Measurements from ENCODE around the gene S100A12. TPM values are rescaled to one million over a fixed set of nuclear protein-coding genes. Genes with fewer than 3 reads are reported as not detected.
A peak's percentile ranks its signal among the peaks of the same experiment; 100 is the strongest.

Gene S100A12
- total and polyA plus RNA-seq, 3 experiments from 2014 or later, result not detected

DNA sequence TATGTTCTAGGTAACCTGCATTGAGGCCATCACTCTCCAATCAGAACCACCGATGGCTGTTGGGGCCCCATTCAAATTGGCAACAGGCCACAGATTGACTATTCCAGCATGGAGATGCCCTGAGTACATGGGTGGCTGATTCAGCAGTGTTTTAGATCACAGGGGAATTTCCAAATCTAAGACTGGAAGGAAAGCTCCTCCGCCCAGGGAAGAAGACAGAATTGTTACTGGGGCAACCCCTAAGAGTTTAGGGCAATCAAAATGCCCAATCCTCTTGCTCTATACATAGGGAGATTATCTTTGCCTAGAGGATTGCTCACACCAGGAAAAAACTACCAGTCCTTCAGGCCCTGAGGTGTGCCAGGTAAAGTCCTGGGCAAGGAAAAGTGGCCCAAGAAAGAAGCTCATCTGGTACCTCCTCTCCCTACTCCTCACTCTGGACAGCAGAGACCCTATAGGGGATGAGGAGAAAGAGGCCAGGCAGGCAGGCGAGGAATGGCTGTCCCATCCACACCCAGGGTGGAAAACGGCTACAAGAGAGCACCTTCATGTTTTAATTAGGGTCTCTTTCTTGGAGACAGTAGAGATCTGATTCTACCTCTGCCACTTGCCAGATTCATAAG is 9.6 kb upstream of the S100A12 start:
- H3K27me3 ChIP-seq (ENCODE audit: insufficient read depth, low read length, poor library complexity, severe bottlenecking), result no peaks in the 10 kb centered on the region
- H3K36me3 Mint-ChIP-seq, result peaks cover 0 to 10% (median 1%) of the 10 kb centered on the region in 3 donors
- H3K27me3 Mint-ChIP-seq, result peaks cover 7 to 40% of the 10 kb centered on the region in 2 donors
- DNase-seq, result no peak
- peaks cover 2 to 18% (median 15%) of the 10 kb centered on the region in 5 donors for H3K9me3 Mint-ChIP-seq
- no peaks in the 10 kb centered on the region for H3K4me1 Mint-ChIP-seq
- H3K4me1 ChIP-seq (ENCODE audit: insufficient read depth, low read length), result no peaks in the 10 kb centered on the region
- CTCF ChIA-PET, result no interaction called here
- peaks cover 6% of the 10 kb centered on the region for H3K9me3 ChIP-seq (ENCODE audit: low read length)
- H3K27ac Mint-ChIP-seq, result no peak overlapping the region
- H3K36me3 ChIP-seq (ENCODE audit: insufficient read depth, low read length), result no peaks in the 10 kb centered on the region
- H3K4me3 Mint-ChIP-seq, result no peak overlapping the region
- no peak overlapping the region for H3K4me3 ChIP-seq (ENCODE audit: low read length)
- POLR2A ChIA-PET, result no interaction called here
- no peak overlapping the region for H3K27ac ChIP-seq (ENCODE audit: low read depth, low read length)

DNA sequence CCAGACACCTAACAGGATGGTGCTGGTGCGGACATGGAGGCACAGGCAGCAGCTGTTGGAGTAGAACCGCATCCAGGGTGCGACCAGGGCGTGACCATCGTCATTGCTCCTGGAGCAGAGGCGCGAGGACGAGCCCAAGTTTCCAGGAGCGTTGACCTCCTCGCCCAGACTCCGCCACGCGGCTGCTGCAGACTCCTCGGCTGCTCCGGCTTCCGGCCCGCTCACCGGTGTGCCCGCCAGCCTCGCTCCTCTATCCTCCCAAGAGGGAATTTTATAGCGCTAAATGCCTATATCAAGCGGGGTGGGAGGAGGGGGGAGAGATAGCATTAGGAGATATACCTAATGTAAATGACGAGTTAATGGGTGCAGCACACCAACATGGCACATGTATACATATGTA is 5.3 kb upstream of the S100A12 start:
- H3K4me3 Mint-ChIP-seq, result no peak overlapping the region
- peaks cover 19 to 65% of the 10 kb centered on the region in 2 donors for H3K27me3 Mint-ChIP-seq
- H3K36me3 Mint-ChIP-seq, result peaks cover 0 to 10% (median 0%) of the 10 kb centered on the region in 3 donors
- Histone ChIP-seq H3K27me3 (ENCODE audit: insufficient read depth, low read length, poor library complexity, severe bottlenecking) (no peaks in the 10 kb centered on the region), H3K27ac (ENCODE audit: low read depth, low read length) (no peak overlapping the region), H3K4me3 (ENCODE audit: low read length) (no peak overlapping the region), H3K9me3 (ENCODE audit: low read length) (peaks cover 6% of the 10 kb centered on the region), H3K36me3 (ENCODE audit: insufficient read depth, low read length) (no peaks in the 10 kb centered on the region), H3K4me1 (ENCODE audit: insufficient read depth, low read length) (no peaks in the 10 kb centered on the region)
- no peaks in the 10 kb centered on the region for H3K4me1 Mint-ChIP-seq
- peaks cover 2 to 18% (median 18%) of the 10 kb centered on the region in 5 donors for H3K9me3 Mint-ChIP-seq
- H3K27ac Mint-ChIP-seq, result no peak overlapping the region
- DNase-seq, result no peak
- POLR2A ChIA-PET, result no interaction called here
- CTCF ChIA-PET, result no interaction called here

DNA sequence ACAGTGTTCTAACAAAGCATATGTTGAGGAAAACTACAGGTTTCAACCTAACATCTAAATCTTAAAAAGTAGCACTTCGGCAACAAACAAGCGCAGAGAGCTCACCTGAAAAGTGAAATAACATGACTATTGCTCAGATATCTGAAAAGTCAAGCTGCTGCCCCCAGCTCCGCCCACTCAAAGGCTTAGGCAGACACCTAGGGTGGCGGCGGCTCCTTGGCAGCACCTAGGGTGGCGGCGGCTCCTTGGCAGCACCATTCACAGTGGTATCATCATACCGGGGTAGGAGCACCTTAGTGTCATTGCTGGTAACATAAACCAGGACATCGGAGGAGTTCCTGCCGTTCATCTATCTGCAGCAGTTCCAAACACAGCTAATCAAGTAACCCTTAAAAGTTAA is 4.2 kb upstream of the S100A12 start:
- Histone ChIP-seq H3K4me3 (ENCODE audit: low read length) (no peak overlapping the region), H3K27me3 (ENCODE audit: insufficient read depth, low read length, poor library complexity, severe bottlenecking) (peaks cover 5% of the 10 kb centered on the region), H3K4me1 (ENCODE audit: insufficient read depth, low read length) (no peaks in the 10 kb centered on the region), H3K9me3 (ENCODE audit: low read length) (peaks cover 6% of the 10 kb centered on the region), H3K27ac (ENCODE audit: low read depth, low read length) (no peak overlapping the region), H3K36me3 (ENCODE audit: insufficient read depth, low read length) (no peaks in the 10 kb centered on the region)
- DNase-seq, result no peak
- H3K4me3 Mint-ChIP-seq, result no peak overlapping the region
- H3K27me3 Mint-ChIP-seq, result peaks cover 20 to 71% of the 10 kb centered on the region in 2 donors
- peaks cover 2 to 18% (median 18%) of the 10 kb centered on the region in 5 donors for H3K9me3 Mint-ChIP-seq
- H3K4me1 Mint-ChIP-seq, result no peaks in the 10 kb centered on the region
- peaks cover 0 to 10% (median 0%) of the 10 kb centered on the region in 3 donors for H3K36me3 Mint-ChIP-seq
- no peak overlapping the region for H3K27ac Mint-ChIP-seq
- ChIA-PET CTCF (no interaction called here), POLR2A (no interaction called here)

DNA sequence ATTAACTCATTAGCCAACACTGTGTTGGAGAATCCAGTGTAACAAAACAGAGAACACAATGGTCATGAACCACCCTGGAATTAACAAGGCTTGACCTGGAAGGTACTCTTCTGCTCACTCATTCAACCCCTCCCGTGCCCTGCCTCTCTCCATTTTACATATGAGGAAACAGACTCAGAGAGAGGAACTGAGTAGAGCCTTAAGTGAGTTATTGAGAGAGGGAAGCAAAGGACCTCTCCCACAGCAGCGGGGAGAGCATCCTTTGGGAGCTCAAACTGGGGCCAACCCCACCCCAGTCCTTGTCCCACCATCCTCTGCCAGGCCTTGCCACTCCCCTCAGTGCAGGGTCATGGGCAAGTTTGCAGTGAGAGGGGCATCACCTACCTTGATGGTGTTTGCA is 1.4 kb downstream of the S100A12 start:
- H3K4me1 ChIP-seq (ENCODE audit: insufficient read depth, low read length), result no peaks in the 10 kb centered on the region
- no peaks in the 10 kb centered on the region for H3K36me3 ChIP-seq (ENCODE audit: insufficient read depth, low read length)
- POLR2A ChIA-PET, result no interaction called here
- DNase-seq, result no peak
- peak overlapping the region in 1 of 8 donors; percentile 25 for H3K27ac Mint-ChIP-seq
- no peaks in the 10 kb centered on the region for H3K9me3 Mint-ChIP-seq
- H3K4me3 Mint-ChIP-seq, result no peak overlapping the region
- no peak overlapping the region for H3K27ac ChIP-seq (ENCODE audit: low read depth, low read length)
- H3K9me3 ChIP-seq (ENCODE audit: low read length), result no peaks in the 10 kb centered on the region
- CTCF ChIA-PET, result no interaction called here
- peaks cover 5% of the 10 kb centered on the region for H3K27me3 ChIP-seq (ENCODE audit: insufficient read depth, low read length, poor library complexity, severe bottlenecking)
- no peak overlapping the region for H3K4me3 ChIP-seq (ENCODE audit: low read length)
- H3K36me3 Mint-ChIP-seq, result no peaks in the 10 kb centered on the region
- no peaks in the 10 kb centered on the region for H3K4me1 Mint-ChIP-seq
- peaks cover 24 to 70% of the 10 kb centered on the region in 2 donors for H3K27me3 Mint-ChIP-seq

DNA sequence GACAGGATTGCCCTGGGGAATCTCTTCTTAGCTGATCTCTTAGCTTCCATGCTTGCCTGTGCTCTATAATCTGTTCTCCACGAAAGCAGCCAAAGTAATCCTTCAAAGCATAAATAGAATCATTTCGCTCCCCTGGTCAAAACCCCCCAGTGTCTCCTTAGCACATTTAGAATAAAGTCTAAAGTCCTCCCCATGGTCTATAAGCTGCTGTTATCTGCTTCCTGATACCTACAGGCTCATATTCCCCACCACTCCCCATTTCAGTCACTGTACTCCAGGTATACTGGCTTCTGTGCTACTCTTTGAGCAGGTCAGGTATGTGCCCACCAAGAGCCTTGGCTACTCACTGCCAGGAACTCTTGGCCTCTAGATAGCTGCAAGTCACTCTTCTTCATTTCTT is 2.9 kb downstream of the S100A12 start:
- no peaks in the 10 kb centered on the region for H3K4me1 Mint-ChIP-seq
- Histone ChIP-seq H3K4me3 (ENCODE audit: low read length) (no peak overlapping the region), H3K27ac (ENCODE audit: low read depth, low read length) (no peak overlapping the region), H3K4me1 (ENCODE audit: insufficient read depth, low read length) (no peaks in the 10 kb centered on the region), H3K36me3 (ENCODE audit: insufficient read depth, low read length) (no peaks in the 10 kb centered on the region), H3K27me3 (ENCODE audit: insufficient read depth, low read length, poor library complexity, severe bottlenecking) (peaks cover 5% of the 10 kb centered on the region), H3K9me3 (ENCODE audit: low read length) (no peaks in the 10 kb centered on the region)
- no peaks in the 10 kb centered on the region for H3K9me3 Mint-ChIP-seq
- no peak overlapping the region for H3K27ac Mint-ChIP-seq
- ChIA-PET CTCF (no interaction called here), POLR2A (no interaction called here)
- no peak for DNase-seq
- no peaks in the 10 kb centered on the region for H3K36me3 Mint-ChIP-seq
- H3K4me3 Mint-ChIP-seq, result no peak overlapping the region
- peaks cover 22 to 55% of the 10 kb centered on the region in 2 donors for H3K27me3 Mint-ChIP-seq

DNA sequence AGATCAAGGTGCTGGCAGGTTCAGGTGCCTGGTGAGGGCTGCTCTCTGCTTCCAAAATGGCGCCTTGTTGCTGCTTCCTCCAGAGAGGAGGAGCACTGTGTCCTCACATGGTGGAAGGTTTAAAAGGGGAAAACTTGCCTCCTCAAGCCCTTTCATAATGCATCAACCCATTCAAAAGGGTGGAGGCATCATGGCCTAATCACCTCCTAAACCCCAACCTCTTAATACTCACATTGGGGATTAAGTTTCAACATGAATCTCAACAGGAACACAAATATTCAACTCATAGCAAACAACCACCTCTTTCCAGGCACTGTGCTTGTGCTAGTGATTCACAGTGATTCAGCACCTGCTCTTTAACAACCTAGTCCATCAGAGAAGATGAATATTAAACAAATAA is 4.2 kb downstream of the S100A12 start:
- no peaks in the 10 kb centered on the region for H3K9me3 ChIP-seq (ENCODE audit: low read length)
- no peaks in the 10 kb centered on the region for H3K4me1 Mint-ChIP-seq
- H3K4me3 Mint-ChIP-seq, result no peak overlapping the region
- H3K36me3 ChIP-seq (ENCODE audit: insufficient read depth, low read length), result no peaks in the 10 kb centered on the region
- no peak for DNase-seq
- H3K9me3 Mint-ChIP-seq, result no peaks in the 10 kb centered on the region
- no peak overlapping the region for H3K27ac ChIP-seq (ENCODE audit: low read depth, low read length)
- H3K4me1 ChIP-seq (ENCODE audit: insufficient read depth, low read length), result no peaks in the 10 kb centered on the region
- ChIA-PET POLR2A (no interaction called here), CTCF (no interaction called here)
- no peak overlapping the region for H3K27ac Mint-ChIP-seq
- H3K27me3 ChIP-seq (ENCODE audit: insufficient read depth, low read length, poor library complexity, severe bottlenecking), result peaks cover 5% of the 10 kb centered on the region
- H3K36me3 Mint-ChIP-seq, result no peaks in the 10 kb centered on the region
- H3K4me3 ChIP-seq (ENCODE audit: low read length), result no peak overlapping the region
- peaks cover 17 to 45% of the 10 kb centered on the region in 2 donors for H3K27me3 Mint-ChIP-seq

DNA sequence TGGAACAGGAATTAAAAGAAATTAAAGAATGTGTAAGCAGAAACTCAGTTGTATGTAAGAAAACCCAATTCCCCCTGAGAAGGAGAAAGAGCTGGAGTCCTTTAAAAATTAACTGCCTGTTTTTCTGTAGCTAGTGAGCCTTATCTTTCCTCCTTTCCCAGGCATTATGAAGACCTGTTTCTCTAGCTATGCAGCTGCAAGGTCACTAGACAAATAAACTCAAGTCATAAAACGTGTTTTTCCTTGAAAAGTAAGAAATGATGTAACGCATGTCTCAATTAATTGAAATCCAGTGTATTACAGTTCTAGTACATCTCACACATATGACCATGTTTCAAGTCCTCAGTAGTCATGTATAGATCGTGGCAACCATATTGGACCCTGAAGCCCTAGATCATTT is 5.3 kb downstream of the S100A12 start:
- H3K36me3 ChIP-seq (ENCODE audit: insufficient read depth, low read length), result no peaks in the 10 kb centered on the region
- no peaks in the 10 kb centered on the region for H3K4me1 Mint-ChIP-seq
- H3K9me3 ChIP-seq (ENCODE audit: low read length), result no peaks in the 10 kb centered on the region
- no peak overlapping the region for H3K27ac Mint-ChIP-seq
- no peaks in the 10 kb centered on the region for H3K36me3 Mint-ChIP-seq
- H3K4me3 Mint-ChIP-seq, result no peak overlapping the region
- no peak for DNase-seq
- no peaks in the 10 kb centered on the region for H3K4me1 ChIP-seq (ENCODE audit: insufficient read depth, low read length)
- ChIA-PET POLR2A (no interaction called here), CTCF (no interaction called here)
- no peaks in the 10 kb centered on the region for H3K27me3 ChIP-seq (ENCODE audit: insufficient read depth, low read length, poor library complexity, severe bottlenecking)
- peaks cover 14 to 47% of the 10 kb centered on the region in 2 donors for H3K27me3 Mint-ChIP-seq
- H3K4me3 ChIP-seq (ENCODE audit: low read length), result no peak overlapping the region
- no peaks in the 10 kb centered on the region for H3K9me3 Mint-ChIP-seq
- H3K27ac ChIP-seq (ENCODE audit: low read depth, low read length), result no peak overlapping the region

DNA sequence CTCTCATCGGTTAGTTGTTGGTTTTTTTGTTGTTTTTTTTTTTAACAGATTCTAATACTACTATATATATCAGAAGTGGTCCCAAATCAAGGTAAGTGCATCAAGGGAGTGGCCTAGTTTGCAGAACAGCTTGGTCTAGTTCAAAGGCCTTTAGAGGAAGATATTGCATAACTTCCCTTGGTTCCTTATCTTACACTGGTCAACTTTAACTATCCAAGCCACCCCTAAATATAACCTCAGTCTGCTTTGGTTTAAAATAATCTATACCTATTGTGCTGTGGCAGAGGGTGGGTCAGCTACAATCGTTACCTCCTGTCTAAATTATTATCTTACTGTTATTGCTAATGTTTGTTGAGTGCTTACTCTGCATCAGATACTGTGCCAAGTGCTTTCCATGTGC is 6.9 kb downstream of the S100A12 start:
- ChIA-PET CTCF (no interaction called here), POLR2A (no interaction called here)
- H3K9me3 Mint-ChIP-seq, result no peaks in the 10 kb centered on the region
- H3K27me3 Mint-ChIP-seq, result peaks cover 18 to 49% of the 10 kb centered on the region in 2 donors
- H3K27me3 ChIP-seq (ENCODE audit: insufficient read depth, low read length, poor library complexity, severe bottlenecking), result no peaks in the 10 kb centered on the region
- H3K36me3 ChIP-seq (ENCODE audit: insufficient read depth, low read length), result no peaks in the 10 kb centered on the region
- no peak overlapping the region for H3K27ac ChIP-seq (ENCODE audit: low read depth, low read length)
- no peak overlapping the region for H3K27ac Mint-ChIP-seq
- H3K4me3 ChIP-seq (ENCODE audit: low read length), result no peak overlapping the region
- no peaks in the 10 kb centered on the region for H3K4me1 Mint-ChIP-seq
- H3K9me3 ChIP-seq (ENCODE audit: low read length), result no peaks in the 10 kb centered on the region
- H3K4me3 Mint-ChIP-seq, result no peak overlapping the region
- no peak for DNase-seq
- no peaks in the 10 kb centered on the region for H3K36me3 Mint-ChIP-seq
- H3K4me1 ChIP-seq (ENCODE audit: insufficient read depth, low read length), result no peaks in the 10 kb centered on the region

DNA sequence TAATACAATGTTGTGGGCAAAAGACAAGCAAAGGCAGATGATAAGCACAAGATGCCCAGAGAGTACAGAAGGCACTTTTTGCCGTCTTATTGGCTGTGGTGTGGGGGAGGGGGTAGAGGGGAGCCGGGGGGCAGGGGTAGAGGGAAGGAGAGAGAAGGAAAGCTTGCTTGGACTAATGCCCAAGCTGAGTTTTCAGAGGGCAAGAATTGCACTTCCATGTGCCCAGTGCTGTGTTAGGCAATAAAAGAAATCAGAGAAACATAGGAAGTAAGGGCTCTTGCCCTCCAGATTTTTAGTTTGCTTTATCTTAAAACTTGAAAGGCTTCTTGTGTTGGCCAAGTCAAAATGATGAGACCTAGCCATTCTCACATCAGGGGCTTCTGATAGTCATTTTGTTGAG is 8.3 kb downstream of the S100A12 start:
- Histone ChIP-seq H3K27me3 (ENCODE audit: insufficient read depth, low read length, poor library complexity, severe bottlenecking) (no peaks in the 10 kb centered on the region), H3K4me3 (ENCODE audit: low read length) (no peak overlapping the region), H3K9me3 (ENCODE audit: low read length) (no peaks in the 10 kb centered on the region), H3K4me1 (ENCODE audit: insufficient read depth, low read length) (no peaks in the 10 kb centered on the region), H3K36me3 (ENCODE audit: insufficient read depth, low read length) (no peaks in the 10 kb centered on the region), H3K27ac (ENCODE audit: low read depth, low read length) (no peak overlapping the region)
- no peak for DNase-seq
- Mint-ChIP-seq H3K27ac (no peak overlapping the region), H3K4me3 (no peak overlapping the region), H3K27me3 (peaks cover 22 to 48% of the 10 kb centered on the region in 2 donors), H3K36me3 (no peaks in the 10 kb centered on the region), H3K9me3 (no peaks in the 10 kb centered on the region), H3K4me1 (no peaks in the 10 kb centered on the region)
- ChIA-PET CTCF (no interaction called here), POLR2A (no interaction called here)

Data from CD8-positive, alpha-beta memory T cell (primary cell).